ENCODE measurements around the gene PDPN.
"Not testable (repeated sequence)": the region's sequence is repeated elsewhere in the genome, so short reads cannot be mapped to it uniquely, and the experiment has no call there.

The PDPN gene

GRCh38 chr1:13583595-13583965 lies at the start of gene PDPN:
PDPN (plus strand) TSS chr1:13583832; CDS start chr1:13584034, 202 bp downstream.
- DNase-seq = no peak

GRCh38 chr1:13535227-13535626 lies 48.4 kb upstream of the PDPN start:
- no peak for DNase-seq

- peak; percentile 14 for DNase-seq
Measured at GRCh38 chr1:13536571-13536970, 47.1 kb upstream of the PDPN start.

- no peak for DNase-seq
Measured at GRCh38 chr1:13538832-13539231, 44.8 kb upstream of the PDPN start.

- no peak for DNase-seq
Measured at GRCh38 chr1:13539683-13540082, 43.9 kb upstream of the PDPN start.

- DNase-seq = no peak
Measured at GRCh38 chr1:13540866-13541265, 42.8 kb upstream of the PDPN start.

- DNase-seq = no peak
Measured at GRCh38 chr1:13541435-13542215, 42.0 kb upstream of the PDPN start.

GRCh38 chr1:13543451-13544220 lies 40.0 kb upstream of the PDPN start:
- DNase-seq = no peak

GRCh38 chr1:13544221-13544556 lies 39.4 kb upstream of the PDPN start:
- DNase-seq = no peak

GRCh38 chr1:13546791-13547190 lies 36.8 kb upstream of the PDPN start:
- no peak for DNase-seq

- DNase-seq = no peak
Measured at GRCh38 chr1:13548281-13548680, 35.4 kb upstream of the PDPN start.

GRCh38 chr1:13549021-13549420 lies 34.6 kb upstream of the PDPN start:
- no peak for DNase-seq

GRCh38 chr1:13549521-13549920 lies 34.1 kb upstream of the PDPN start:
- no peak for DNase-seq

- DNase-seq = no peak
Measured at GRCh38 chr1:13550663-13551062, 33.0 kb upstream of the PDPN start.

GRCh38 chr1:13554798-13555197 lies 28.8 kb upstream of the PDPN start:
- no peak for DNase-seq

GRCh38 chr1:13556224-13556764 lies 27.3 kb upstream of the PDPN start:
- DNase-seq = no peak

GRCh38 chr1:13560541-13560940 lies 23.1 kb upstream of the PDPN start:
- no peak for DNase-seq

GRCh38 chr1:13562981-13563380 lies 20.7 kb upstream of the PDPN start:
- not testable (repeated sequence) for DNase-seq

GRCh38 chr1:13564073-13564472 lies 19.6 kb upstream of the PDPN start:
- no peak for DNase-seq

GRCh38 chr1:13570435-13570834 lies 13.2 kb upstream of the PDPN start:
- not testable (repeated sequence) for DNase-seq

- DNase-seq = no peak
Measured at GRCh38 chr1:13570924-13571323, 12.7 kb upstream of the PDPN start.

- no peak for DNase-seq
Measured at GRCh38 chr1:13573586-13573985, 10.0 kb upstream of the PDPN start.

GRCh38 chr1:13576926-13577325 lies 6.7 kb upstream of the PDPN start:
- DNase-seq = no peak

- no peak for DNase-seq
Measured at GRCh38 chr1:13577846-13578245, 5.8 kb upstream of the PDPN start.

All from NCI-H524 treated with DMSO at 0.1 percent for 48 hours (cell line).